Breast epithelium (tissue), 3 donors: ENCODE measurements around the gene C7.

Source experiments
- POLR2A ChIP-seq: fragments of 450-650 bp; IDR thresholded peaks from one replicate; pipeline ENCODE4 v1.6.1; 2016; ENCODE audit warnings: antibody characterized with exemption, mild to moderate bottlenecking, moderate library complexity
- POLR2AphosphoS5 ChIP-seq, 3 donors: sonication (generic); formaldehyde crosslinking; IDR thresholded peaks; one replicate each; pipeline ENCODE4 v1.6.1; 2017; ENCODE audit warnings: antibody characterized with exemption in 3 of 3
- TF ChIP-seq, protein P1 (sequence below), 3 donors: fragments of 450-650 bp; IDR thresholded peaks; one replicate each; pipeline ENCODE4 v1.5.1; 2016 to 2017; ENCODE audit warnings: antibody characterized with exemption in 3 of 3, mild to moderate bottlenecking in 3 of 3, moderate library complexity in 3 of 3

DNA sequence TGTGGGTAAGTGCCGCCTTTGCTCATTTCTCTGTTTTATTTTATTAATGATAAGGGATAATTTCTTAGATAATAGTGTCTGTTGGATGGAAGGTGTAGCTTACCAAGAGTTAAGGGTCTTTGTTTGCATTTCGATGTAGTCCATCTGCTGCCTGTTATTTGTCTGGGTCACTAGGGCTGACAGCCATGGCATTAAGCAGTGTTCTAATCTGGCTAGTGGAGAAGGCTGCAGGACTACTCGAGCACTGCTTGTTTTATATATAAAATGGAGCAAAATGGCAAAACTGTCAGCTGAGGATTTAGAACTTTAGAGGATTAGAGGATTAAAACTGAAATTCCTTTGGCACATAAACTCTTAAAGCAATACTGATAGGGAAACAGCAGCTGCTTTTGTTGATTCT, 67.5 kb downstream of the C7 start:
- TF ChIP-seq, protein P1, sequence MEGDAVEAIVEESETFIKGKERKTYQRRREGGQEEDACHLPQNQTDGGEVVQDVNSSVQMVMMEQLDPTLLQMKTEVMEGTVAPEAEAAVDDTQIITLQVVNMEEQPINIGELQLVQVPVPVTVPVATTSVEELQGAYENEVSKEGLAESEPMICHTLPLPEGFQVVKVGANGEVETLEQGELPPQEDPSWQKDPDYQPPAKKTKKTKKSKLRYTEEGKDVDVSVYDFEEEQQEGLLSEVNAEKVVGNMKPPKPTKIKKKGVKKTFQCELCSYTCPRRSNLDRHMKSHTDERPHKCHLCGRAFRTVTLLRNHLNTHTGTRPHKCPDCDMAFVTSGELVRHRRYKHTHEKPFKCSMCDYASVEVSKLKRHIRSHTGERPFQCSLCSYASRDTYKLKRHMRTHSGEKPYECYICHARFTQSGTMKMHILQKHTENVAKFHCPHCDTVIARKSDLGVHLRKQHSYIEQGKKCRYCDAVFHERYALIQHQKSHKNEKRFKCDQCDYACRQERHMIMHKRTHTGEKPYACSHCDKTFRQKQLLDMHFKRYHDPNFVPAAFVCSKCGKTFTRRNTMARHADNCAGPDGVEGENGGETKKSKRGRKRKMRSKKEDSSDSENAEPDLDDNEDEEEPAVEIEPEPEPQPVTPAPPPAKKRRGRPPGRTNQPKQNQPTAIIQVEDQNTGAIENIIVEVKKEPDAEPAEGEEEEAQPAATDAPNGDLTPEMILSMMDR (IDR thresholded peaks at IDR 0.05) = no peak
- TF ChIP-seq POLR2AphosphoS5 (IDR thresholded peaks at IDR 0.05) (no peak), POLR2A (no peak)
